HG02798 (cell line): Measurements from ENCODE around the gene DLL3.
"Not testable (repeated sequence)": the region's sequence is repeated elsewhere in the genome, so short reads cannot be mapped to it uniquely, and the experiment has no call there.

ENCODE experiments used
- ATAC-seq: cut with Tn5 transposase; IDR thresholded peaks from one replicate; pipeline ENCODE4 v1.9.1; 2021; ENCODE audit warnings: mild to moderate bottlenecking; ENCODE audit not compliant: unreplicated experiment, poor library complexity

Gene DLL3, protein sequence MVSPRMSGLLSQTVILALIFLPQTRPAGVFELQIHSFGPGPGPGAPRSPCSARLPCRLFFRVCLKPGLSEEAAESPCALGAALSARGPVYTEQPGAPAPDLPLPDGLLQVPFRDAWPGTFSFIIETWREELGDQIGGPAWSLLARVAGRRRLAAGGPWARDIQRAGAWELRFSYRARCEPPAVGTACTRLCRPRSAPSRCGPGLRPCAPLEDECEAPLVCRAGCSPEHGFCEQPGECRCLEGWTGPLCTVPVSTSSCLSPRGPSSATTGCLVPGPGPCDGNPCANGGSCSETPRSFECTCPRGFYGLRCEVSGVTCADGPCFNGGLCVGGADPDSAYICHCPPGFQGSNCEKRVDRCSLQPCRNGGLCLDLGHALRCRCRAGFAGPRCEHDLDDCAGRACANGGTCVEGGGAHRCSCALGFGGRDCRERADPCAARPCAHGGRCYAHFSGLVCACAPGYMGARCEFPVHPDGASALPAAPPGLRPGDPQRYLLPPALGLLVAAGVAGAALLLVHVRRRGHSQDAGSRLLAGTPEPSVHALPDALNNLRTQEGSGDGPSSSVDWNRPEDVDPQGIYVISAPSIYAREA

DNA sequence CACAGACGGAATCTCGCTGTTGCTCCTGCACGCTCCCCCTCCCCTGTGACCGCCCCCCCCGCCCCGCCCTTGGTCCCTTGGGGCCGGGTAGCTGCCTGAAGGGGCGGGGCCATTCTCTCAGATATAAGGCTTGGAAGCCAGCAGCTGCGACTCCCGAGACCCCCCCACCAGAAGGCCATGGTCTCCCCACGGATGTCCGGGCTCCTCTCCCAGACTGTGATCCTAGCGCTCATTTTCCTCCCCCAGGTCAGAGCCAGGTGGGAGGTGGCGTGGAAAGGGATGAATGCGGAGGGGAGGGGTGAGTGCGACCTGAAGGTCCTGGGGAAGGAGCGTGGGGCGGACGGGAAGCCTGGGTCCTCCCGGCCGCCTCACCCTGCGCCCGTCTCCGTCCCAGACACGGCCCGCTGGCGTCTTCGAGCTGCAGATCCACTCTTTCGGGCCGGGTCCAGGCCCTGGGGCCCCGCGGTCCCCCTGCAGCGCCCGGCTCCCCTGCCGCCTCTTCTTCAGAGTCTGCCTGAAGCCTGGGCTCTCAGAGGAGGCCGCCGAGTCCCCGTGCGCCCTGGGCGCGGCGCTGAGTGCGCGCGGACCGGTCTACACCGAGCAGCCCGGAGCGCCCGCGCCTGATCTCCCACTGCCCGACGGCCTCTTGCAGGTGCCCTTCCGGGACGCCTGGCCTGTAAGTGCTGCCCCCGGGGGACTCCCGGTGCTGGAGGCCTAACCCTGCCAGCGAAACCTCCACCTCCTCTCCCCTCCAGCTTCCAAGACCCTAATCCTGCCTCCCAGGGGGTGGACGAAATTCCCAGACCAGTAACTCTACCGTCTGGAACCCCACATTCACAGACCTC is at the start of gene DLL3:
DLL3 (plus strand) TSS at position 150 of the 845 bp plus-strand sequence; CDS start at position 178, 28 bp downstream.
- ATAC-seq: no peak

DNA sequence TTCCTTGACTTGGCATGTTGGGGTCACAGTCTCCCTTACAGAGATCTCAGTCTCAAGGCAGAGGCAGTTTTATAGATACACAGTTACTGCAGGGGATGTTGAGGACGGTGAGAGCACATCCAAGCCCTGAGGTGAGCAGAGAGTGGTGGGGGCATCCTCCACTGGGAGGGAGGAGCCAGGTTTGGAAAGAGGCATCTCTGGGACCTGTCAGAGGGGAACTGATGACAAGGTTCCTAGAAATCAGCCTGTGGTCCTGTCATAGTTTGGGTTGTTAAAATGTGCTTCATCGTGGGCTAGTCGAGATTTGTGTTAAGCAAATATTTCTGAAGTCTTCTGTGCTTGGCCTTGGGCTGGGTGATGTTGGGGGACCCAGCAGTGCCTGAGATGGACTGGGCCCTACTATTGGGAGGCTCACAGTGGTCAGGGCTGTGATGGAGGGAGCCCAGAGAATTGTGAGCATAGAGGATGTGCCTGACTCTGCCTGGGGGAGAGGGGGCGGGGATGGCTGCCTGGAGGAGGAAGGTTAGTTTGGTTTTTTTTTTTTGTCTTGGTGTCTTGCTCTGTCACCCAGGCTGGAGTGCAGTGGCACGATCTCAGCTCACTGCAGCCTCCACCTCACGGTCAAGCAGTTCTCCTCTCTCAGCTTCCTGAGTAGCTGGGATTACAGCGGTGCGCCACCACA is 49.5 kb upstream of the DLL3 start:
- no peak for ATAC-seq

DNA sequence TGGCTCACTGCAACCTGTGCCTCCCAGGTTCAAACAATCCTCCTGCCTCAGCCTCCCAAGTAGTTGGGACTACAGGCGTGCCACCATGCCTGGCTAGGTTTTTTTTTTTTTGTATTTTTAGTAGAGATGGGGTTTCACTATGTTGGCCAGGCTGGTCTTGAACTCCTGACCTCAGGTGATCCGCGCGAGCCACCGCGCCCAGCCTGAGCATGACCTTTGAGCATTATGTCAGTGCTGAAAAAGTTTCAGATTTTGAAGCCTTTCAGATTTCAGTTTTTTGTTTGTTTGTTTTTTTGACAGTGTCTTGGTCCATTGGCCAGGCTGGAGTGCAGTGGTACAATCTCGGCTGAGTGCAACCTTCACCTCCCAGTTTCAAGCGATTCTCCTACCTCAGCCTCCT is 47.5 kb upstream of the DLL3 start:
- ATAC-seq: not testable (repeated sequence)

DNA sequence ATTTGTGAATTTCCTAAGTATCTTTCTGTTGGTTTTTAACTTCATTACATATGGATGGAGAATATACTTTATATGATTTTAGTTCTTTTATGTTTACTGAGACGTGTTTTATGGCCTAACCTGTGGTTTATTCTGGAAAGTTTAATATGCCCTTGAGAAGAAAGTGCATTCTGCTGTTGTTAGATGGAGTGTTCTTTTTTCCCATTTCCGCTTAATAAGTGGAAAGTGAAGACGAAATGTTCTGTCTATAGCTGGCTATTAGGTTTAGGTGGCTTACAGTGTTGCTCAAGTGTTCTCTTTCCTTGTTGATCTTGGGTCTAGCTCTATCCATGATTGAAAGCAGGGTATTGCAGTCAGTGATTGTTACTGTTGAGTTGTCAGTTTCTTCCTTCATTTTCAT is 35.3 kb upstream of the DLL3 start:
- ATAC-seq: no peak

DNA sequence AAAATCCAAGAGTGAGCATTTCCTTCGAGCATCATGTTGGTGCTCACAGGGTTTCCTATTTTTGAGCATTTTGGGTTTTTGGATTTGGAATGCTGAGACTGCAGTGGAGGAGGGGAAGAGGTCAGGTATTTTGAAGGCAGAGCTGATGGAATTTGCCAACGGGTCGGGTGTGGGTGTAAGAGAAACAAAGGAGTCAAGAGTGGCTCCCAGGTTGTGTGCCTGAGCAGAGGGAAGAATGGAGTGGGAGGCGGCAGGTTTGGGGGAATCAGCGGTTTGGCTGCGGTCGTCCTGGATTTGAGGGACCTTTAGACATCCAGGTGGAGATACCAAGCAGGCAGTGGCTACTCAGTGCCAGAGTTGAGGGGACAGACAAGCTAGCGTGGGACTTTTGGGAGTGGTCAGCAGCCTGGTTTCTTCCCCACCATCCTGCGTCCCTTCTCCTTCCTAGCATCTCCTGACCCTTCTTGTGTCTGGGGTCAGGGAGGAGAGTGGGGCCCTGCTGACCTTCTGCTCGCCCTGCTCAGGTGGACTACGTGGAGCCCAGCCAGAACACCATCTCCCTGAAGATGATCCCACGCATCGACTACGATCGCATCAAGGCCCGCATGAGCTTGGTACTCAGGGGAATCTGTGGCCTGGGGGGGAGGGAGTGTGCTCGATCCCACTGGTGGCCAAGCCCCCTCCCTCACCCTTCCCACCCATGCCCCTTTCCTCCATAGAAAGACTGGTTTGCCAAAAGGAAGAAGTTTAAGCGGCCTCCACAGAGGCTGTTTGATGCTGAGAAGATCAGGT is 32.6 kb upstream of the DLL3 start:
- no peak for ATAC-seq

DNA sequence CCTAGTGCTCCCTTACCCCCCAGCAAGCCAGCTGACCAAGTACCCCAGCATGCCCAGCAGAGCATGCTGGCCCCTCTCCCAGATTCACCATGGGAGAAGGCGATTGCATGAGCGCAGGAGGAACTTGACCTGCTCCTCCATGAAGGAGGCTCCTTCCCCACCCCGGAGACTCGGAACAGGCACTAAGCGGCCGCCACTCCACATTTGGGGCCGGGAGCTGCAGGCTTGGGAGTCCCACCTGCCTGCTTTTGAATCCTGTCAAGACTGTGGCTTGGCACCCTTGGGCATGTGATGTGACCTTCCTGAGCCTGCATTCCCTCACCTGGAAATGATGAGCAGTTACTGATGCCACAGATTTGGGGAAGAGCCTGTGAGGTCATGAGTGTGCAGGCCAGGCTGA is 30.8 kb upstream of the DLL3 start:
- no peak for ATAC-seq

DNA sequence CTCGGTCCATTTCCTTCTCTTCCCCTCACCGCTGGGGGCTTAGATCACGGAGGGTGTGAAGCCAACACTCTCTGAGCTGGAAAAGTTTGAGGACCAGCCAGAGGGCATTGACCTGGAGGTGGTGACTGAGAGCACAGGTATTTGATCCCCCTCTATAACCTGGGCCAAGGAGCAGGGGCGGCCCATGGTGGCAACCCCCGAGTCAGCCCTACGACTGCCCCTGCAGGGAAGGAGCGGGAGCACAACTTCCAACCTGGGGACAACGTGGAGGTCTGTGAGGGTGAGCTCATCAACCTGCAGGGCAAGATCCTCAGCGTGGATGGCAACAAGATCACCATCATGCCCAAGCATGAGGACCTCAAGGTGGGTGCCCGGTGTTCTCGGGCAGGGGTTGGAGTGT is 29.7 kb upstream of the DLL3 start:
- no peak for ATAC-seq

DNA sequence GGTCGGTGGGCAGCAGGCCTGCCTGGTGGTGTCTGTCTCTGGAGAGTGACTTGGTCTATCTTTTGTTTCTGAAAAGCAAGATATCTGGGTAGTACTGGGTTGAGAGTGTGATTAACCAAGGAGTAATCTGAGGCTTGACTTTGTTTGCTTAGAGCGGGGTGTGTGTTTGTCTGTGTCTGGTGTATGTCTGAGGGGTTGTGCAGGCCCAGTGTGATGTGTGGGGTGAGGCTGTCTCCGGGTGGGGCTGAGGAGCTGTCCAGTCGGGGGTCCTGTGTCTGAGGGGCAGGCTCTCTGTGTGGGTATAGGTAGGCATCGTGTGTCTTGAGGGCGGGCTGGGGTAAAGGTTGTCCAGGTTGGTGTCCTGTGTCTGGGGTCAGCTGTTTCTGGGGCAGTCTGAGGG is 29.2 kb upstream of the DLL3 start:
- no peak for ATAC-seq

DNA sequence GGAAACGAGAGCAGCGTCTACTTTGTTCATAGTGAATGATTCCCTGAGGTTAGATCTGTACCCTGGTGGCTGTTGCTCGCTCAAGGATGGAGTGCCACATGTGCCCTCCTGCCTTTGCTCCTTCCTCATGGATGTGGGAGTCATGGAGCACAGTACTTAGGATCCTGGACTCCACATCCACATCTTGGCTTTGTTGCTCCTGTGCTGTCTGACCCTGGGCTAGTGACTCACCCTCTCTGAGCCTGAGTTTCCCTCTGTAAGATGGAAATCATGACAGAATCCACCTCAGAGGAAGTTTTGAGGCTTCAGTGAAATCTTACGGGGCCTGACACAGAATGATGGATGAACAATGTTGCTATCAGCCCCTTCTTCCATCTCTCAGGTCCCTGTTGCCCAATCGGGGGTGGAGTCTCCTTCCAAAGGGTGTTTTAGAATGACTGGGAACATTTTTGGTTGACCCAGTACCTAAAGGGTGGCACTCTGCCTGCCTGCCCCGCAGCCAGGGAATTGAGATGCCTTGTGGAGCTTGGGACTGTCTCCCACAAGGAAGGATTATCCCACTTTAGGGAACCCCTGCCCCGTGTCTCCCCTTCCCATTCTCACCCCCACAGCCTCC is 27.9 kb upstream of the DLL3 start:
- no peak for ATAC-seq

DNA sequence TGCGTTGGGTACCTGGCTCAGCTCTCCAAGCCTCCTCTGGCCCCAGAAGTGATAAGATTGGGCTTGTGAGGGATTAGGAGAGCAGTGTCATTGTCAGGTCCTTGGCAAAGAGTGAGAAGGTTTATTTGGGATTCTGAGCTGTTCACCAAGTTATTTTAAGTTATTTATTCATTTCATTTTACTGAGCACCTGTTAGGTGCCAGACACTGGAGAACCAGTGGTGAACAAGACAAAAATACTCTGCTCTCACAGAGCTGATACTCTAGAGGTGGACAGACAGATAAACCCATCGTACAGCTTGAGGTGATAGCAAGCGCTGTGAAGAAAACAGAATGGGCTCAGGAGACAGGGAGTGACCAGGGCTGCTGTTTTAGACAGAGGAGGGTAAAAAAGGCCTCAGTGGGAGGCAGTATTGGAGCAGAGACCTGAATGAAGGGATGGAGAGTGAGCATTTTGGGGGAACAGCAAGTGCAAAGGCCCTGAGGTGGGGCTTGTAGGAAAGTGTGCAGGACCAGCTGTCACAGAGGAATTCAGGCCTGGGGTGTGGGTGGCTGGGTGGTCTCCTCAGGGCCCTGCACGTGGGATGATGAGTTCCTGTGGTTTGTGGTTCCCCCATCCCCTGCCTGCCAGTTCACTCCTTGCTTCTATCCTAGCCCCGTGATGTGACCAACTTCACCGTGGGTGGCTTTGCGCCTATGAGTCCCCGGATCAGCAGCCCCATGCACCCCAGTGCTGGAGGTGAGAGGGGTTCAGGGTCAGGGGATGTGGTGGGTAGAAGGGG is 26.8 kb upstream of the DLL3 start:
- no peak for ATAC-seq

DNA sequence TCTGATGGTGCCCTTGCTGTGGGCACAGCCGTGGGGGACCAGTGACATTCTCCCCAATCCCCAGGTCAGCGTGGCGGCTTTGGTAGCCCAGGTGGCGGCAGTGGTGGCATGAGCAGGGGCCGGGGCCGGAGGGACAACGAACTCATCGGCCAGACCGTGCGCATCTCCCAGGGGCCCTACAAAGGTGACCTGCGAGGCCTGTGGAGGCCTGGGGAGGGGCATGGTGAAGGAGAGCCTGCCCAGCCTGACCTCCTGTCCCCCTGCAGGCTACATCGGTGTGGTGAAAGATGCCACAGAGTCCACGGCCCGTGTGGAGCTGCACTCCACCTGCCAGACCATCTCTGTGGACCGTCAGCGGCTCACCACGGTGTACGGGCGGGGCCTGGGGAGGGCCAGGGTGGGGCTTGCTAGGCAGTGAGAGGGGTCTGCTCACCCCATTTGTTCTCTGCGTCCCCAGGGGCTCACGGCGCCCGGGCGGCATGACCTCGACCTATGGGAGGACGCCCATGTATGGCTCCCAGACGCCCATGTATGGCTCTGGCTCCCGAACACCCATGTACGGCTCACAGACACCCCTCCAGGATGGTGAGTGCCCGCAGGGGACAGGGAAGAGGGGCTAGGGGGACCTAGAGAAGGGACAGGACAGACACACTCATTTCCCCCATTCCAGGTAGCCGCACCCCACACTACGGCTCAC is 25.9 kb upstream of the DLL3 start:
- ATAC-seq: no peak

DNA sequence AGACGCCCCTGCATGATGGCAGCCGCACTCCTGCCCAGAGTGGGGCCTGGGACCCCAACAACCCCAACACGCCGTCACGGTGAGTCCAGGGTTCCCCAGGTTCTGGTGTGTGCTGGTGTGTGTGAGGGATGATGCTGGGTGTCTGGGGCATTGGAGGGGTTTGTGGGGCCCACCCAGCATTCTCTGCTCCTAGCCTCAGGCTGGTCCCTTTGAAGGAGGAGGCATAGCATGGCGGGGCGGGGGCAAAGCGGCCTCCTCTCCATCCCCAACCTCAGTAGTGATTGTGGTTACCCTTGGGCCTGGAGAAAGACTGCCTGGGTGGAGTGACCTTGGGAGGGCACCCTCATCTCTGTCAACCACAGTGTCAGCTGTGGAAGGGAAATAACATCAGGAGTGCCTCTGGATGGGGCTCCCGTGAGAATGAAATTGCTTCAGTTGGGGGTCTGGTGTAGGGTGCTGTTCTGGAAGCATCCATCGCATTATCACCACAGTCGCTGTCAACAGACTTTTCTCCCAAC is 25.2 kb upstream of the DLL3 start:
- no peak for ATAC-seq

DNA sequence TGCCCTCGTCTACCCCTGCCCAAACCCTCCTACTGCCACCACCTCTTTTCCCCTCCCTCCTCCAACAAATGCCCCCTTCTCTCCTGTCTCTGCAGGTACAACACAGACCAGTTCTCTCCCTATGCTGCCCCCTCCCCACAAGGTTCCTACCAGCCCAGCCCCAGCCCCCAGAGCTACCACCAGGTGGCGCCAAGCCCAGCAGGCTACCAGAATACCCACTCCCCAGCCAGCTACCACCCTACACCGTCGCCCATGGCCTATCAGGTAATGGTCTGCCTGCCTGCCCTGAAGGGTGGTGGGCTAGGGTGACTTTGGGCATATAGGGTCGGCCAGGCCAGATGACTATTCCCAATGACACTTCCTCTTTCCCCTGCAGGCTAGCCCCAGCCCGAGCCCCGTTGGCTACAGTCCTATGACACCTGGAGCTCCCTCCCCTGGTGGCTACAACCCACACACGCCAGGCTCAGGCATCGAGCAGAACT is 24.6 kb upstream of the DLL3 start:
- ATAC-seq: no peak

DNA sequence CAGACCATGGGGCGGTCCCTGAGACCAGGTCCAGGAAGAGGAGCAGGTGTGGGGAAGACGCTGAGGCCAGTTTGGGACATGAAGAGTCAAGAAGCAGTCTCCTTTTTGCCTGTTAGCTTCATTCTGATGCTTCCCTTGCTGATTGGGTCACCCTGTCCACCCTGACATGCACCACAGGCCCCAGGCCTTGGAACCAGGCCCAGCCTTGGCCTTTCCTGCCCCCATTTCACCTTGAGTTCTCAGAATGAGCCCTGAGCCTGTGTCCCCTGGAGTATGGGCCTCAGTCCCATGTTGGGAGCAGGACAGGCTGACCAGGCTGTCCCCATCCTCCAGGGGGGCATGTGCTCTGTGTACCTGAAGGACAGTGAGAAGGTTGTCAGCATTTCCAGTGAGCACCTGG is 23.0 kb upstream of the DLL3 start:
- ATAC-seq: no peak

DNA sequence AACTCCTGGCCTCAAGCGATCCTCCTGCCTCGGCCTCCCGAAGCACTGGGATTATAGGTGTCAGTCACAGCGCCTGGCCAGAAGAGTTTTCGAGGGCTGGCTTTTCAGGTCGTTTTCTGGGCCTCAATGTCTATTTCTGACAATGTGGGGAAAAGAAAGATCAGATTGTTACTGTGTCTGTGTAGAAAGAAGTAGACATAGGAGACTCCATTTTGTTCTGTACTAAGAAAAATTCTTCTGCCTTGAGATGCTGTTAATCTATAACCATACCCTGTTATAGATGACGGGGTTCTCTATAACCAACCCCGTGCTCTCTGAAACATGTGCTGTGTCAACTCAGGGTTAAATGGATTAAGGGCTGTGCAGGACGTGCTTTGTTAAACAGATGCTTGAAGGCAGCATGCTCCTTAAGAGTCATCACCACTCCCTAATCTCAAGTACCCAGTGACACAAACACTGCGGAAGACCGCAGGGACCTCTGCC is 19.4 kb upstream of the DLL3 start:
- ATAC-seq: not testable (repeated sequence)

DNA sequence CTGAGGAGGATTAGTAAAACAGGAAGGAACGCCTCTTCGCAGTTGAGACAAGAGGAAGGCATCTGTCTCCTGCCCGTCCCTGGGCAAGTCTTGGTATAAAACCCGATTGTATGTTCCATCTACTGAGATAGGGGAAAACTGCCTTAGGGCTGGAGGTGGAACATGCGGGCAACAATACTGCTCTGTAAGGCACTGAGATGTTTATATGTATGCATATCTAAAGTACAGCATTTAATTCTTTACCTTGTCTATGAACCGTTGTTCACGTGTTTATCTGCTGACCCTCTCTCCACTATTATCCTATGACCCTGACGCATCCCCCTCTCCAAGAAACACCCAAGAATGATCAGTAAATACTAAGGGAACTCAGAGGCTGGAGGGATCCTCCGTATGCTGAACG is 18.8 kb upstream of the DLL3 start:
- ATAC-seq: no peak

DNA sequence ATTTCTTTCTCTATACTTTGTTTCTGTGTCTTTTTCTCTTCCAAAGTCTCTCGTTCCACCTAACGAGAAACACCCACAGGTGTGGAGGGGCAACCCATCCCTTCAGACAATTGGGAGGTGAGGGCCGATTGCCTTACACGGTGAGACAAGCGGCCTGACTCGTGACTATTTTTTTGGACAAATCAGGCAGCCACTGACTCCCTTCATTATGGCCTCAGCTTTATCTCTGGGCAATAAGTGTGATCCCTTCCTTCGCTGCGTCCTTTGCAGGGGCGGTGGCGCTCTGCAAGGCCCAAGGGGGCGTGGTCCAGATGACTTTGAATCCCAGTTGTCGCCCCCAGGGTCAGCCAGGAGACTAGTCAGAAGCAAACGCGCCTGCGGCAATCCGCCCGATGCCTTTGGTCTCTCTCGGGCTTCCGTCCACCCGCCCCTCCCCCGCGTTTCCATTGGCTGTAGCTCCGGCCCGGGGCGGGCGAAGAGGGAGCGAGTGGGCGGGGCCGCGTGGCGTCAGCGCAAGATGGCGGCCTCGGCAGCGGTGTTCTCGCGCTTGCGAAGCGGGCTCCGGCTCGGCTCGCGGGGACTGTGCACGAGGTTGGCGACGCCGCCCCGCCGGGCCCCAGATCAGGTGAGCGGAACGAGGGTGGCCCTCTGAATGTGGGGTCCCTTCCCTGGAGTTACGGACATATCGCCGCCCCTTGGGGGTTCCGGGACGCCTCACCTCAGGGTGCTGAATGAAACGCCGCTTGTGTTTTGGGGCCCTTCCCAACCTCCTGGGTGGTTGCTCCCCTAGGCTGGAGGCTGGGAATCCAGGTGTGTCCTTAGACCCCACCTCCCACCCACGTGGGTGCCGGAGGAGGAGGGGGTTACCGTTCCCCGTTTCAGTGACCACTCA is 18.2 kb upstream of the DLL3 start, which contains the start of gene TIMM50:
TIMM50 (plus strand) TSS at position 502 of the 892 bp plus-strand sequence; CDS start at position 518, 16 bp downstream.
- peak; percentile 96 for ATAC-seq
